H1 (cell line): ENCODE measurements around the gene AGAP1. TPM values are rescaled to one million over a fixed set of nuclear protein-coding genes. Genes with fewer than 3 reads are reported as not detected.

Experiments
- FOSL1 ChIP-seq: IDR thresholded peaks from 2 replicates; pipeline ENCODE4 v1.6.1; 2011; ENCODE audit warnings: mild to moderate bottlenecking, low read depth, low read length, moderate library complexity; ENCODE audit not compliant: insufficient read depth
- GABPA ChIP-seq: IDR thresholded peaks from 2 replicates; pipeline ENCODE4 v1.6.1; 2011; ENCODE audit warnings: mild to moderate bottlenecking, low read length, moderate library complexity, borderline replicate concordance; ENCODE audit not compliant: insufficient read depth
- RBBP5 ChIP-seq: IDR thresholded peaks from 2 replicates; pipeline ENCODE4 v1.7.1; 2012; ENCODE audit warnings: low read depth, mild to moderate bottlenecking, inconsistent platforms, low read length, moderate library complexity, borderline replicate concordance
- TAF7 ChIP-seq: optimal IDR thresholded peaks from 2 replicates; pipeline ENCODE3; 2011; ENCODE audit warnings: low read depth, mild to moderate bottlenecking, inconsistent platforms, low read length, moderate library complexity, borderline replicate concordance
- polyA plus RNA-seq, 7 experiments: library from polyadenylated mRNA; depleted of rRNA in 3 of 7; stranded (reverse) in 5 of 7; unstranded in 2 of 7; fragments of >200 nt in 5 of 7; fragments of 200-250 nt in 2 of 7; gene quantifications; 1 replicate in 5 of 7; 2 replicates in 1 of 7; 4 replicates in 1 of 7; pipeline versions ENCODE4 v1.2.1 to v1.2.3, GENCODE V29; 2011 to 2013; ENCODE audit warnings: missing spikeins in 2 of 7, mixed read lengths in 2 of 7
- total RNA-seq: library from RNA; stranded (reverse); fragmentation: NEBNext Ultra II Directional; extraction: Animal tissue kit (Norgen Biotek cat#: 25700); gene quantifications from 2 replicates; pipeline ENCODE4 v1.2.1, GENCODE V29; 2021
- TF ChIP-seq, protein P1 (sequence below), 3 experiments: IDR thresholded peaks; 1 replicate in 2 of 3; 2 replicates in 1 of 3; pipeline versions ENCODE4 v1.5.1 to v1.6.1; 2011; ENCODE audit warnings: low read length in 3 of 3, mild to moderate bottlenecking in 3 of 3, inconsistent platforms in 2 of 3, low read depth in 1 of 3, moderate library complexity in 1 of 3; ENCODE audit not compliant: insufficient read depth in 1 of 3; ENCODE audit errors: control extremely low read depth in 1 of 3
- TF ChIP-seq, protein P2 (sequence below): IDR thresholded peaks from 2 replicates; pipeline ENCODE4 v1.6.1; 2011; ENCODE audit warnings: low read depth, mild to moderate bottlenecking, low read length; ENCODE audit not compliant: insufficient read depth
- TF ChIP-seq, protein P3 (sequence below): IDR thresholded peaks from 2 replicates; pipeline ENCODE4 v1.6.1; 2012; ENCODE audit warnings: inconsistent platforms

Gene AGAP1
- total and polyA plus RNA-seq, 2 of the 8 experiments (the other 6 are each of a cell fraction or from before 2014, with no cell fraction given): 18.1 to 39.4 TPM

DNA sequence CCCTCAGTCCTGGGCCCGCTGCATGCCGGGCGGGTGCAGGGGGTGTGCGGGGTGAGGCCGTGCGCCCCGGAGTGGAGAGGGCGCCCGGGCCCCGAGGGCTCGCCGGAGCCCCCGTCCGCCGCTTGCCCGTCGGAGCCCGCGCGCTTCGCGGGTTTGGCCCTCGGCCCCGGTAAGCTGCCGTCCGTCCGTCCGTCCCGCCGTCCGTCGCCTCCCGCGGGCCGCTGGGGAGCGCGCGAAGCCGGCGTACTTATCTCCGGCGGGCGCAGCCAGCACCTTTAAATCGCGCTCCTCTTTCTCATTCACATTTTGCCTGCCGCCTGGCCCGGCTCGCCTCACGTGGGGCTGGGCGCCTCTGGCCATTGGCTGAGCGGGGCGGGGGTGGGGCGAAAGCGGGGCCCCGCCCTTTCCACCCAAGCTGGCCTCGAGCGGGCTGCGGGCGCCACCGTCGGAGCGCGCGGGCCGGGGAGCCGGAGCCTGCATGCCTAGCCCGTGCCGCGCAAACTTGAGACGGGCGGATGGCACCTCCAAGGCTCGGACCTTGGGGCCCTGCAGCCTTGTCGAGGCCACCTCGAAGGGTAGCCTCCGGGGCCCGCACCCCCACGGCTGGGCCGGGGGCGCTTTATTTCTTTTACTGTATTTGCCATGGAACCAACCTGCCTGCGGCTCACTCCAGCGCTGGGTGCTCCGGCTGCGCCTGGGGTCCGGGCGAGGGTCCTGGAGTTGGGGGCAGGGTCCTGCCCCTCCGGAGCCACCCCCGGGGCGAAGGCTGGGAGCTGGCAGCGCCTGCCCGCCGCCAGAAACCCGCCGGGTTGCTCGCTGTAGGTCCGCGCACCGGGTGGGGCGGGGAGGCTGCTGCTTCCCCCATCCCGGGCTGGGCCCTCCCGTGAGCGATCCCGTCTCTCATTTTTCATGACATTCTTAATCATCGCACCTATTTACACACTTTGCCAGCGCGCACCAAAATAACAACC is 674.6 kb downstream of the AGAP1 start, which contains the start of gene GBX2 (continued):
- TF ChIP-seq GABPA (peak; percentile 7; the same call in 1 of the 2 replicates), RBBP5 (peak; percentile 54; the same call in 1 of the 2 replicates), TAF7 (peak; percentile 20), FOSL1 (no peak)
- TF ChIP-seq, protein P1, sequence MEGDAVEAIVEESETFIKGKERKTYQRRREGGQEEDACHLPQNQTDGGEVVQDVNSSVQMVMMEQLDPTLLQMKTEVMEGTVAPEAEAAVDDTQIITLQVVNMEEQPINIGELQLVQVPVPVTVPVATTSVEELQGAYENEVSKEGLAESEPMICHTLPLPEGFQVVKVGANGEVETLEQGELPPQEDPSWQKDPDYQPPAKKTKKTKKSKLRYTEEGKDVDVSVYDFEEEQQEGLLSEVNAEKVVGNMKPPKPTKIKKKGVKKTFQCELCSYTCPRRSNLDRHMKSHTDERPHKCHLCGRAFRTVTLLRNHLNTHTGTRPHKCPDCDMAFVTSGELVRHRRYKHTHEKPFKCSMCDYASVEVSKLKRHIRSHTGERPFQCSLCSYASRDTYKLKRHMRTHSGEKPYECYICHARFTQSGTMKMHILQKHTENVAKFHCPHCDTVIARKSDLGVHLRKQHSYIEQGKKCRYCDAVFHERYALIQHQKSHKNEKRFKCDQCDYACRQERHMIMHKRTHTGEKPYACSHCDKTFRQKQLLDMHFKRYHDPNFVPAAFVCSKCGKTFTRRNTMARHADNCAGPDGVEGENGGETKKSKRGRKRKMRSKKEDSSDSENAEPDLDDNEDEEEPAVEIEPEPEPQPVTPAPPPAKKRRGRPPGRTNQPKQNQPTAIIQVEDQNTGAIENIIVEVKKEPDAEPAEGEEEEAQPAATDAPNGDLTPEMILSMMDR (IDR thresholded peaks at IDR 0.05; ENCODE audit: control extremely low read depth in 1 of 3, insufficient read depth in 1 of 3, low read depth in 1 of 3, low read length in 3 of 3): no peak
- TF ChIP-seq, protein P2, sequence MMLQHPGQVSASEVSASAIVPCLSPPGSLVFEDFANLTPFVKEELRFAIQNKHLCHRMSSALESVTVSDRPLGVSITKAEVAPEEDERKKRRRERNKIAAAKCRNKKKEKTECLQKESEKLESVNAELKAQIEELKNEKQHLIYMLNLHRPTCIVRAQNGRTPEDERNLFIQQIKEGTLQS: peak; percentile 85
- TF ChIP-seq, protein P3, sequence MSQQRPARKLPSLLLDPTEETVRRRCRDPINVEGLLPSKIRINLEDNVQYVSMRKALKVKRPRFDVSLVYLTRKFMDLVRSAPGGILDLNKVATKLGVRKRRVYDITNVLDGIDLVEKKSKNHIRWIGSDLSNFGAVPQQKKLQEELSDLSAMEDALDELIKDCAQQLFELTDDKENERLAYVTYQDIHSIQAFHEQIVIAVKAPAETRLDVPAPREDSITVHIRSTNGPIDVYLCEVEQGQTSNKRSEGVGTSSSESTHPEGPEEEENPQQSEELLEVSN: peak; percentile 96
